Ishikawa (cell line): ENCODE data around the gene LRRC45.
A peak's percentile ranks its signal among the peaks of the same experiment; 100 is the strongest.

Source experiments
- CEBPB ChIP-seq: IDR thresholded peaks from 2 replicates; pipeline ENCODE4 v1.6.1; 2012
- CREB1 ChIP-seq: IDR thresholded peaks from 2 replicates; pipeline ENCODE4 v1.6.1; 2012; ENCODE audit warnings: low read depth
- EGR1 ChIP-seq: IDR thresholded peaks from 2 replicates; pipeline ENCODE4 v1.6.1; 2012
- EP300 ChIP-seq: IDR thresholded peaks from 2 replicates; pipeline ENCODE4 v1.6.1; 2012; ENCODE audit warnings: borderline replicate concordance
- FOXM1 ChIP-seq: IDR thresholded peaks from 2 replicates; pipeline ENCODE4 v1.6.1; 2012; ENCODE audit warnings: low read depth, borderline replicate concordance
- MAX ChIP-seq: IDR thresholded peaks from 2 replicates; pipeline ENCODE4 v1.6.1; 2012
- NFIC ChIP-seq: IDR thresholded peaks from 2 replicates; pipeline ENCODE4 v1.6.1; 2012
- RAD21 ChIP-seq: IDR thresholded peaks from 2 replicates; pipeline ENCODE4 v1.6.1; 2012; ENCODE audit warnings: low read depth
- REST ChIP-seq: IDR thresholded peaks from 2 replicates; pipeline ENCODE4 v1.6.1; 2012; ENCODE audit warnings: low read depth, mild to moderate bottlenecking
- TAF1 ChIP-seq: IDR thresholded peaks from 2 replicates; pipeline ENCODE4 v1.6.1; 2012; ENCODE audit warnings: low read depth, mild to moderate bottlenecking
- TCF12 ChIP-seq: IDR thresholded peaks from 2 replicates; pipeline ENCODE4 v1.6.1; 2012; ENCODE audit warnings: low read depth
- TEAD4 ChIP-seq: IDR thresholded peaks from 2 replicates; pipeline ENCODE4 v1.6.1; 2012
- YY1 ChIP-seq: IDR thresholded peaks from 2 replicates; pipeline ENCODE4 v1.6.1; 2012; ENCODE audit warnings: low read depth
- ZBTB7A ChIP-seq: IDR thresholded peaks from 2 replicates; pipeline ENCODE4 v1.6.1; 2012; ENCODE audit warnings: low read depth
- TF ChIP-seq, protein P1 (sequence below): IDR thresholded peaks from 2 replicates; pipeline ENCODE4 v1.6.1; 2012

Gene LRRC45

DNA sequence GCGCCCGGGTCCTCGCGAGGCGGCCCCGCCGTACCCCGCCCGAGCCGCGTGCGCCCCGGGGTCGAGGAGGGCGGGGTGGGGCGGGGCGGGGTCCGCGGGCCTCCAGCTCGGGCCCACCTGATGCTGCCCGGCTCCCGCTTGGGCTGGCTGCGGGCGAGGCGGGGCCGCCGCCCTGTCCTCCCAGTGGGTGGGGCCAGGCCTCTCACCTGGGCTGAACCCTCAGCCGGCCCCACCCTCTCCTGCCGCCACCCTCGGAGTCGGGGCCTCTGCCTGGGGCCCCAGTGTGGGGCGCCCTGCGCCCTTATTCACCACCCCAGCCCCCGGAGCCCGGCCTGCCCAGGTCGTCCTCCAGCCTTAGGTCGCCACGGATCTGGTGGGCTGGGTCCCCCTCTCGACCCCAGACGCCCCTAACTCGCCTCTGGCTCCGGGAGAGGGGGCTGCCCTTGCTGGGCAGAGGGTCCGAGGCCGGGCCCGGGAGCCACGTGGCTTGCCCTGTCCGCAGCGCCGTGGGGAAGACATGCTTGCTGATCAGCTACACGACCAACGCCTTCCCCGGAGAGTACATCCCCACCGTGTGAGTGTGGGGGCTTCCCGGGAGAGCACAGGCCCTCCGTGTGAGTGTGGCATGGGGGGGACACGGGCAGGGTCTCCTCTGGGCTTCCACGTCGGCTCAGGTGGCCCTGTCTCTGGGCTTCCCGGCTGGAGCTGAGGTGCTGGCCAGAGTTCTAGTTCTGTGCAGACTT is 9.0 kb downstream of the LRRC45 start:
- no peak for TF ChIP-seq CEBPB
- peak; percentile 59; the same call in 1 of the 2 replicates for TF ChIP-seq ZBTB7A

GRCh38 chr17:82033359-82034085 is 10.4 kb downstream of the LRRC45 start:
- TF ChIP-seq TAF1 (no peak), REST (no peak), CREB1 (no peak), EGR1 (no peak), ZBTB7A (no peak), CEBPB (no peak), EP300 (no peak), NFIC (no peak), FOXM1 (no peak), YY1 (no peak), TCF12 (no peak), MAX (no peak), RAD21 (no peak), TEAD4 (no peak)
- TF ChIP-seq, protein P1, sequence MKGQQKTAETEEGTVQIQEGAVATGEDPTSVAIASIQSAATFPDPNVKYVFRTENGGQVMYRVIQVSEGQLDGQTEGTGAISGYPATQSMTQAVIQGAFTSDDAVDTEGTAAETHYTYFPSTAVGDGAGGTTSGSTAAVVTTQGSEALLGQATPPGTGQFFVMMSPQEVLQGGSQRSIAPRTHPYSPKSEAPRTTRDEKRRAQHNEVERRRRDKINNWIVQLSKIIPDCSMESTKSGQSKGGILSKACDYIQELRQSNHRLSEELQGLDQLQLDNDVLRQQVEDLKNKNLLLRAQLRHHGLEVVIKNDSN = no peak

DNA sequence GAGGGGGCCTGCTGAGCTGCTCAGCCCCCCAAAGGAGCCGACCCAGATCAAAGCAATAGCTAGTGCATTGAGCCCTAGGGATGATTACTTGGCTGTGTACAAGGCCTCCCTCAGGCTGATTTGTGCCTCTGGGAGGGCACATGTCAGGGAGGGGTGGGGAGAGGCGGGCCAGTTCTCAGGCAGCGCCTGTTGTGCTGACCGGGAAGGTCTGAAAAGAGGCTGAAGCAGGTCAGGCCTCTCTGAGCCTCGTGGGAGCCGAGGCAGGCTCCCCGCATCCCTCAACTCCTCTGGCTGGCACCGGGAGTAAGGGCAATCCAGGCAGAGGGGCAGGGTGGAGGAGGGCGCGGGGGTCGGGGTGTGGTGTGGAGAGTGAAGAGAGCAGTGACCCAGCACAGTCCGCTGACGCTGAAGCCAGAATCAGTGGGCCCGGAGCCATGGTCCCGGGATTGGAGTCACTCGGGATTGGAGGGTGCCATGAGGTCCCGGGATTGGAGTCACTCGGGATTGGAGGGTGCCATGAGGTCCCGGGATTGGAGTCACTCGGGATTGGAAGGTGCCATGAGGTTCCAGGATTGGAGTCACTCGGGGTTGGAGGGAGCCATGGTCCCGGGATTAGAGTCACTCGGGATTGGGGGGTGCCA is 11.4 kb downstream of the LRRC45 start:
- no peak for TF ChIP-seq TCF12
- TF ChIP-seq NFIC = no peak
- TF ChIP-seq YY1 = no peak
- no peak for TF ChIP-seq CEBPB
- TF ChIP-seq TEAD4 = no peak
- TF ChIP-seq RAD21 = no peak
- TF ChIP-seq MAX = no peak
- no peak for TF ChIP-seq ZBTB7A
- TF ChIP-seq REST = no peak
- TF ChIP-seq CREB1 = no peak
- no peak for TF ChIP-seq EP300
- TF ChIP-seq, protein P1 = no peak
- no peak for TF ChIP-seq TAF1
- TF ChIP-seq EGR1 = no peak
- no peak for TF ChIP-seq FOXM1

GRCh38 chr17:82035488-82035887 is 12.4 kb downstream of the LRRC45 start:
- TF ChIP-seq NFIC = no peak
- TF ChIP-seq TEAD4 = no peak
- TF ChIP-seq ZBTB7A = no peak
- TF ChIP-seq FOXM1 = no peak
- TF ChIP-seq YY1 = no peak
- no peak for TF ChIP-seq TAF1
- TF ChIP-seq EP300 = no peak
- no peak for TF ChIP-seq EGR1
- no peak for TF ChIP-seq REST
- no peak for TF ChIP-seq TCF12
- TF ChIP-seq, protein P1 = no peak
- no peak for TF ChIP-seq CREB1
- no peak for TF ChIP-seq CEBPB
